Activated naive CD4-positive, alpha-beta T cell treated with anti-CD3 and anti-CD28 coated beads for 36 hours (primary cell): ENCODE results near the gene UGT1A9. TPM values are rescaled to one million over a fixed set of nuclear protein-coding genes. Genes with fewer than 3 reads are reported as not detected.
"Not testable (repeated sequence)": the region's sequence is repeated elsewhere in the genome, so short reads cannot be mapped to it uniquely, and the experiment has no call there.

Source experiments
- CTCF ChIA-PET: fragments of 350-600 bp; sonication (Branson Sonifier 250); formaldehyde crosslinking; loops from one replicate; lab custom pipeline; 2021; ENCODE audit warnings: antibody characterized with exemption; lab: Charles Lee
- DNase-seq: peaks from one replicate; pipeline ENCODE4 v3.0.0-alpha.2; 2020
- H3K27ac Mint-ChIP-seq: one replicate; pipeline ENCODE4 v1.8.0; 2021; ENCODE audit warnings: mild to moderate bottlenecking, mixed read lengths
- H3K27me3 Mint-ChIP-seq: one replicate; pipeline ENCODE4 v1.8.0; 2021; ENCODE audit warnings: low read depth, mixed read lengths
- H3K36me3 Mint-ChIP-seq: one replicate; pipeline ENCODE4 v1.8.0; 2021; ENCODE audit warnings: low read depth, mixed read lengths
- H3K4me1 Mint-ChIP-seq: one replicate; pipeline ENCODE4 v1.8.0; 2021; ENCODE audit warnings: low read depth, mixed read lengths
- H3K4me3 Mint-ChIP-seq: one replicate; pipeline ENCODE4 v1.8.0; 2021; ENCODE audit warnings: mild to moderate bottlenecking, moderate library complexity, mixed read lengths
- H3K9me3 Mint-ChIP-seq: one replicate; pipeline ENCODE4 v1.8.0; 2021; ENCODE audit warnings: mixed read lengths
- intact Hi-C: fragments of 100-400 bp; cut with micrococcal nuclease; formaldehyde crosslinking; loops from one replicate; pipeline ENCODE4 v1.15.1; 2023
- total RNA-seq, 2 experiments: library from RNA; stranded (reverse); gene quantifications; one replicate each; pipeline ENCODE4 v1.2.3, GENCODE V29; 2021

UGT1A9 gene
- not detected for total RNA-seq

- intact Hi-C loops = no loop called here
- H3K36me3 Mint-ChIP-seq = no peaks in the 10 kb centered on the region
- CTCF ChIA-PET = no interaction called here
- no peak within 1 kb of the TSS for H3K4me3 Mint-ChIP-seq
- peaks cover 21% of the 10 kb centered on the region for H3K27me3 Mint-ChIP-seq
- H3K4me1 Mint-ChIP-seq = no peaks in the 10 kb centered on the region
- peaks cover 4% of the 10 kb centered on the region for H3K9me3 Mint-ChIP-seq
- DNase-seq = no peak
- no peak within 1 kb of the TSS for H3K27ac Mint-ChIP-seq
These were observed at the start of gene UGT1A9 for GRCh38 chr2:233671290-233672161. TSS of gene UGT1A9 (plus strand) at chr2:233671898. CDS start at chr2:233671935, 37 bp downstream.

GRCh38 chr2:233627331-233628025 is 44.2 kb upstream of the UGT1A9 start:
- Mint-ChIP-seq H3K27ac (no peak overlapping the region), H3K36me3 (no peaks in the 10 kb centered on the region), H3K4me1 (no peaks in the 10 kb centered on the region), H3K27me3 (peaks cover 32% of the 10 kb centered on the region), H3K9me3 (peaks cover 11% of the 10 kb centered on the region), H3K4me3 (no peak overlapping the region)
- intact Hi-C loops = no loop called here
- CTCF ChIA-PET = no interaction called here
- DNase-seq = no peak

GRCh38 chr2:233636306-233636705 is 35.4 kb upstream of the UGT1A9 start, which contains the start of gene UGT1A10:
TSS of gene UGT1A10 (plus strand) at chr2:233636448. CDS start at chr2:233636523, 75 bp downstream.
- H3K4me1 Mint-ChIP-seq, H3K4me3 Mint-ChIP-seq, H3K36me3 Mint-ChIP-seq, CTCF ChIA-PET, H3K9me3 Mint-ChIP-seq, DNase-seq, intact Hi-C loops, H3K27ac Mint-ChIP-seq: not testable (repeated sequence)
- H3K27me3 Mint-ChIP-seq = peaks cover 34% of the 10 kb centered on the region

- Mint-ChIP-seq H3K9me3 (no peaks in the 10 kb centered on the region), H3K27ac (no peak overlapping the region), H3K4me1 (peaks cover 7% of the 10 kb centered on the region), H3K27me3 (peaks cover 18% of the 10 kb centered on the region), H3K36me3 (no peaks in the 10 kb centered on the region), H3K4me3 (no peak overlapping the region)
- intact Hi-C loops = no loop called here
- CTCF ChIA-PET = no interaction called here
- DNase-seq = no peak
These were observed 32.9 kb upstream of the UGT1A9 start for GRCh38 chr2:233638836-233639235.

- Mint-ChIP-seq H3K36me3 (no peaks in the 10 kb centered on the region), H3K9me3 (no peaks in the 10 kb centered on the region), H3K27ac (no peak overlapping the region), H3K27me3 (peaks cover 15% of the 10 kb centered on the region), H3K4me1 (peaks cover 7% of the 10 kb centered on the region), H3K4me3 (no peak overlapping the region)
- no peak for DNase-seq
- intact Hi-C loops = no loop called here
- CTCF ChIA-PET = no interaction called here
These were observed 31.8 kb upstream of the UGT1A9 start for GRCh38 chr2:233639860-233640259.

GRCh38 chr2:233643128-233643527 is 28.6 kb upstream of the UGT1A9 start:
- CTCF ChIA-PET = no interaction called here
- H3K36me3 Mint-ChIP-seq = no peaks in the 10 kb centered on the region
- H3K4me3 Mint-ChIP-seq = no peak overlapping the region

GRCh38 chr2:233646033-233646432 is 25.7 kb upstream of the UGT1A9 start:
- CTCF ChIA-PET, DNase-seq, H3K4me3 Mint-ChIP-seq: not testable (repeated sequence)

More at GRCh38 chr2:233643128-233643527, 28.6 kb upstream of the UGT1A9 start:
- H3K27me3 Mint-ChIP-seq = no peaks in the 10 kb centered on the region
- H3K4me1 Mint-ChIP-seq = peaks cover 7% of the 10 kb centered on the region
- intact Hi-C loops = no loop called here
- no peak for DNase-seq
- peak overlapping the region; percentile 18 for H3K27ac Mint-ChIP-seq
- H3K9me3 Mint-ChIP-seq = peaks cover 20% of the 10 kb centered on the region

GRCh38 chr2:233650981-233651380 is 20.7 kb upstream of the UGT1A9 start:
- no peaks in the 10 kb centered on the region for H3K27me3 Mint-ChIP-seq
- H3K36me3 Mint-ChIP-seq = no peaks in the 10 kb centered on the region
- intact Hi-C loops = no loop called here
- CTCF ChIA-PET = no interaction called here
- H3K27ac Mint-ChIP-seq = no peak overlapping the region
- no peak for DNase-seq
- H3K9me3 Mint-ChIP-seq = peaks cover 10% of the 10 kb centered on the region
- H3K4me1 Mint-ChIP-seq = no peaks in the 10 kb centered on the region
- no peak overlapping the region for H3K4me3 Mint-ChIP-seq

More at GRCh38 chr2:233646033-233646432, 25.7 kb upstream of the UGT1A9 start:
- H3K27ac Mint-ChIP-seq, intact Hi-C loops, H3K27me3 Mint-ChIP-seq, H3K4me1 Mint-ChIP-seq, H3K36me3 Mint-ChIP-seq: not testable (repeated sequence)
- peaks cover 20% of the 10 kb centered on the region for H3K9me3 Mint-ChIP-seq

GRCh38 chr2:233651430-233651829 is 20.3 kb upstream of the UGT1A9 start:
- CTCF ChIA-PET = no interaction called here
- intact Hi-C loops = no loop called here

GRCh38 chr2:233654501-233654900 is 17.2 kb upstream of the UGT1A9 start:
- DNase-seq = no peak
- H3K27ac Mint-ChIP-seq = no peak overlapping the region
- CTCF ChIA-PET = no interaction called here
- H3K4me3 Mint-ChIP-seq = no peak overlapping the region
- no peaks in the 10 kb centered on the region for H3K36me3 Mint-ChIP-seq
- H3K9me3 Mint-ChIP-seq = no peaks in the 10 kb centered on the region
- intact Hi-C loops = no loop called here
- H3K4me1 Mint-ChIP-seq = no peaks in the 10 kb centered on the region
- no peaks in the 10 kb centered on the region for H3K27me3 Mint-ChIP-seq

More at GRCh38 chr2:233651430-233651829, 20.3 kb upstream of the UGT1A9 start:
- H3K4me1 Mint-ChIP-seq = no peaks in the 10 kb centered on the region
- no peak overlapping the region for H3K27ac Mint-ChIP-seq
- peaks cover 9% of the 10 kb centered on the region for H3K9me3 Mint-ChIP-seq
- no peaks in the 10 kb centered on the region for H3K27me3 Mint-ChIP-seq
- H3K4me3 Mint-ChIP-seq = no peak overlapping the region
- no peak for DNase-seq
- H3K36me3 Mint-ChIP-seq = no peaks in the 10 kb centered on the region

GRCh38 chr2:233655043-233655442 is 16.7 kb upstream of the UGT1A9 start:
- H3K27ac Mint-ChIP-seq = no peak overlapping the region
- H3K27me3 Mint-ChIP-seq = no peaks in the 10 kb centered on the region
- no peaks in the 10 kb centered on the region for H3K4me1 Mint-ChIP-seq
- CTCF ChIA-PET = no interaction called here
- no peak for DNase-seq
- no peak overlapping the region for H3K4me3 Mint-ChIP-seq
- no peaks in the 10 kb centered on the region for H3K9me3 Mint-ChIP-seq
- intact Hi-C loops = no loop called here
- H3K36me3 Mint-ChIP-seq = no peaks in the 10 kb centered on the region

GRCh38 chr2:233655943-233656342 is 15.8 kb upstream of the UGT1A9 start:
- intact Hi-C loops, H3K36me3 Mint-ChIP-seq, H3K9me3 Mint-ChIP-seq, CTCF ChIA-PET, DNase-seq, H3K4me3 Mint-ChIP-seq, H3K27me3 Mint-ChIP-seq, H3K4me1 Mint-ChIP-seq, H3K27ac Mint-ChIP-seq: not testable (repeated sequence)
